ENCODE results near the gene CGB3.
A peak's percentile ranks its signal among the peaks of the same experiment; 100 is the strongest.

CGB3 gene

DNA sequence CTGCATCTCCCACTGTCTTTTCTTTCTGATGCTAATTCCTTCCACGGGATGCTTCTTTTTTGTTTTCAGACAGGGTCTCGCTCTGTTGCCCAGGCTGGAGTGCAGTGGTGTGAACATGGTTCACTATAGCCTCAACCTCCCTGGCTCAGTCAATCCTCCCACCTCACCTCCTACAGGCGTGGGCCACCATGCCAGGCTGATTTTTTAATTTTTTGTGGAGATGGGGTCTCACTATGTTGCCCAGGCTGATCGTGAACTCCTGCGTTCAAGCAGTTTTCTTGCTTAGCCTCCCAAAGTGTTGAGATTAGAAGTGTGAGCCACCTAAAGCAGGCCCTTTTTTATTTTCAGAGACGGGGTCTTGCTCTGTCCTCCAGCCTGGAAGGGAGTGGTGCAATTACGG is 35.8 kb downstream of the CGB3 start:
- H3K27ac ChIP-seq (ENCODE audit: extremely low read depth, low read depth, low read length): no peak overlapping the region
- H3K36me3 ChIP-seq (ENCODE audit: control insufficient read depth in 2 of 2, insufficient read depth in 1 of 2, low read length in 2 of 2): peaks cover 31 to 66% of the 10 kb centered on the region in 2 experiments; a peak in 2 of 3 replicates
- no peaks in the 10 kb centered on the region for H3K9me3 ChIP-seq (ENCODE audit: control insufficient read depth, insufficient read depth, low read depth, low read length)
- H3K4me1 ChIP-seq (ENCODE audit: control insufficient read depth, insufficient read depth, low read length): peaks cover 5% of the 10 kb centered on the region; the same call in 1 of the 2 replicates
- H3K4me3 ChIP-seq (ENCODE audit: low read depth, low read length): no peak overlapping the region
- TF ChIP-seq ZNF529 (tag by site-specific recombination; IDR thresholded peaks at IDR 0.05; ENCODE audit: insufficient replicate concordance): no peak
- TF ChIP-seq, protein P1, sequence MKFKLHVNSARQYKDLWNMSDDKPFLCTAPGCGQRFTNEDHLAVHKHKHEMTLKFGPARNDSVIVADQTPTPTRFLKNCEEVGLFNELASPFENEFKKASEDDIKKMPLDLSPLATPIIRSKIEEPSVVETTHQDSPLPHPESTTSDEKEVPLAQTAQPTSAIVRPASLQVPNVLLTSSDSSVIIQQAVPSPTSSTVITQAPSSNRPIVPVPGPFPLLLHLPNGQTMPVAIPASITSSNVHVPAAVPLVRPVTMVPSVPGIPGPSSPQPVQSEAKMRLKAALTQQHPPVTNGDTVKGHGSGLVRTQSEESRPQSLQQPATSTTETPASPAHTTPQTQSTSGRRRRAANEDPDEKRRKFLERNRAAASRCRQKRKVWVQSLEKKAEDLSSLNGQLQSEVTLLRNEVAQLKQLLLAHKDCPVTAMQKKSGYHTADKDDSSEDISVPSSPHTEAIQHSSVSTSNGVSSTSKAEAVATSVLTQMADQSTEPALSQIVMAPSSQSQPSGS (tag by site-specific recombination; IDR thresholded peaks at IDR 0.05; ENCODE audit: low read depth): no peak
- peak; percentile 94 for TF ChIP-seq ZNF121 (tag by site-specific recombination; IDR thresholded peaks at IDR 0.05)
- TF ChIP-seq ZNF274 (IDR thresholded peaks at IDR 0.05; ENCODE audit: low read length): no peak
- no peak for TF ChIP-seq ZNF274 (tag by site-specific recombination; IDR thresholded peaks at IDR 0.05; ENCODE audit: borderline replicate concordance)
- TF ChIP-seq ZNF76 (tag by site-specific recombination; IDR thresholded peaks at IDR 0.05; ENCODE audit: borderline replicate concordance, low read depth): no peak
- TF ChIP-seq ZNF561 (tag by site-specific recombination; IDR thresholded peaks at IDR 0.05; ENCODE audit: borderline replicate concordance): no peak
- no peak for TF ChIP-seq ZBTB20 (tag by site-specific recombination; IDR thresholded peaks at IDR 0.05)
- TF ChIP-seq, protein P2, sequence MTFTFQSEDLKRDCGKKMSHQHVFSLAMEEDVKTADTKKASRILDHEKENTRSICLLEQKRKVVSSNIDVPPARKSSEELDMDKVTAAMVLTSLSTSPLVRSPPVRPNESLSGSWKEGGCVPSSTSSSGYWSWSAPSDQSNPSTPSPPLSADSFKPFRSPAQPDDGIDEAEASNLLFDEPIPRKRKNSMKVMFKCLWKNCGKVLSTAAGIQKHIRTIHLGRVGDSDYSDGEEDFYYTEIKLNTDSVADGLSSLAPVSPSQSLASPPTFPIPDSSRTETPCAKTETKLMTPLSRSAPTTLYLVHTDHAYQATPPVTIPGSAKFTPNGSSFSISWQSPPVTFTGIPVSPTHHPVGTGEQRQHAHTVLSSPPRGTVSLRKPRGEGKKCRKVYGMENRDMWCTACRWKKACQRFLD (tag by site-specific recombination; IDR thresholded peaks at IDR 0.05): no peak
- POLR2A ChIA-PET: interaction anchor here (1.2 kb wide), 1 partner anchor 9 kb away, joined by 3 read pairs; no protein-coding TSS in a partner anchor
- CTCF ChIA-PET: no interaction called here

DNA sequence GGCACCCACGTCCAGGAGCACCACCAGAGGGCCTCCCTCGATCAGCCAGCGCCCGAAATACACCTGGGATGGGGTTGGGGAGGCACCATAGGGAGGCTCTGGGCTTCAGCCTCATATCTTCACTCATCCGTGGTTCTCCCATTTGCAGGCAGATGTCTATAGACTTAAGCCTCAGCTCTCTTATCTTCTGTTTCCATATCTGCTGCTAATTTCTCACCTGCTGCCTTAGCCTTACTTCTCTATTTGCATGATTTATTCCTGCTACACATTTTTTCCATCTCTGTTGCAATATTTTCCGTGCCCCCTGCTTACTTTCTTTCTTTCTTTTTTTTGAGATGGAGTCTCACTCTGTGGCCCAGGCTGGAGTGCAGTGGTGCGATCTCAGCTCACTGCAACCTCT is 36.8 kb downstream of the CGB3 start:
- CTCF ChIA-PET: interaction anchor here (0.6 to 1.1 kb wide), 6 partner anchors 9 to 246 kb away, joined by 3 to 5 read pairs (median 4); partner anchors contain the start of gene NUCB1
- Histone ChIP-seq H3K27ac (ENCODE audit: extremely low read depth, low read depth, low read length) (no peak overlapping the region), H3K9me3 (ENCODE audit: control insufficient read depth, insufficient read depth, low read depth, low read length) (no peaks in the 10 kb centered on the region)
- TF ChIP-seq ZNF664 (tag by site-specific recombination; IDR thresholded peaks at IDR 0.05): no peak
- TF ChIP-seq ZBTB20 (tag by site-specific recombination; IDR thresholded peaks at IDR 0.05): no peak
- TF ChIP-seq ZNF112 (tag by site-specific recombination; IDR thresholded peaks at IDR 0.05): no peak
- TF ChIP-seq EGR2 (tag by site-specific recombination; IDR thresholded peaks at IDR 0.05; ENCODE audit: low read depth): no peak
- TF ChIP-seq, protein P3, sequence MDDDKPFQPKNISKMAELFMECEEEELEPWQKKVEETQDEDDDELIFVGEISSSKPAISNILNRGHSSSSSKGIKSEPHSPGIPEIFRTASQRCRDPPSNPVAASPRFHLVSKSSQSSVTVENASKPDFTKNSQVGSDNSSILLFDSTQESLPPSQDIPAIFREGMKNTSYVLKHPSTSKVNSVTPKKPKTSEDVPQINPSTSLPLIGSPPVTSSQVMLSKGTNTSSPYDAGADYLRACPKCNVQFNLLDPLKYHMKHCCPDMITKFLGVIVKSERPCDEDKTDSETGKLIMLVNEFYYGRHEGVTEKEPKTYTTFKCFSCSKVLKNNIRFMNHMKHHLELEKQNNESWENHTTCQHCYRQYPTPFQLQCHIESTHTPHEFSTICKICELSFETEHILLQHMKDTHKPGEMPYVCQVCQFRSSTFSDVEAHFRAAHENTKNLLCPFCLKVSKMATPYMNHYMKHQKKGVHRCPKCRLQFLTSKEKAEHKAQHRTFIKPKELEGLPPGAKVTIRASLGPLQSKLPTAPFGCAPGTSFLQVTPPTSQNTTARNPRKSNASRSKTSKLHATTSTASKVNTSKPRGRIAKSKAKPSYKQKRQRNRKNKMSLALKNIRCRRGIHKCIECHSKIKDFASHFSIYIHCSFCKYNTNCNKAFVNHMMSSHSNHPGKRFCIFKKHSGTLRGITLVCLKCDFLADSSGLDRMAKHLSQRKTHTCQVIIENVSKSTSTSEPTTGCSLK (tag by site-specific recombination; IDR thresholded peaks at IDR 0.05): no peak
- TF ChIP-seq RBAK (tag by site-specific recombination; IDR thresholded peaks at IDR 0.05): no peak
- TF ChIP-seq GLIS2 (tag by site-specific recombination; IDR thresholded peaks at IDR 0.05): no peak
- no peak for TF ChIP-seq ZNF138 (tag by site-specific recombination; IDR thresholded peaks at IDR 0.05; ENCODE audit: borderline replicate concordance)
- TF ChIP-seq, protein P4, sequence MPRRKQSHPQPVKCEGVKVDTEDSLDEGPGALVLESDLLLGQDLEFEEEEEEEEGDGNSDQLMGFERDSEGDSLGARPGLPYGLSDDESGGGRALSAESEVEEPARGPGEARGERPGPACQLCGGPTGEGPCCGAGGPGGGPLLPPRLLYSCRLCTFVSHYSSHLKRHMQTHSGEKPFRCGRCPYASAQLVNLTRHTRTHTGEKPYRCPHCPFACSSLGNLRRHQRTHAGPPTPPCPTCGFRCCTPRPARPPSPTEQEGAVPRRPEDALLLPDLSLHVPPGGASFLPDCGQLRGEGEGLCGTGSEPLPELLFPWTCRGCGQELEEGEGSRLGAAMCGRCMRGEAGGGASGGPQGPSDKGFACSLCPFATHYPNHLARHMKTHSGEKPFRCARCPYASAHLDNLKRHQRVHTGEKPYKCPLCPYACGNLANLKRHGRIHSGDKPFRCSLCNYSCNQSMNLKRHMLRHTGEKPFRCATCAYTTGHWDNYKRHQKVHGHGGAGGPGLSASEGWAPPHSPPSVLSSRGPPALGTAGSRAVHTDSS (tag by site-specific recombination; IDR thresholded peaks at IDR 0.05): no peak
- no peak for TF ChIP-seq ZNF548 (tag by site-specific recombination; IDR thresholded peaks at IDR 0.05)
- TF ChIP-seq ZNF16 (tag by site-specific recombination; IDR thresholded peaks at IDR 0.05; ENCODE audit: low read depth): no peak
- TF ChIP-seq PRDM1 (tag by site-specific recombination; IDR thresholded peaks at IDR 0.05): no peak
- TF ChIP-seq ZNF132 (tag by site-specific recombination; IDR thresholded peaks at IDR 0.05; ENCODE audit: borderline replicate concordance): no peak
- TF ChIP-seq ZNF747 (tag by site-specific recombination; IDR thresholded peaks at IDR 0.05): no peak
- TF ChIP-seq, protein P5, sequence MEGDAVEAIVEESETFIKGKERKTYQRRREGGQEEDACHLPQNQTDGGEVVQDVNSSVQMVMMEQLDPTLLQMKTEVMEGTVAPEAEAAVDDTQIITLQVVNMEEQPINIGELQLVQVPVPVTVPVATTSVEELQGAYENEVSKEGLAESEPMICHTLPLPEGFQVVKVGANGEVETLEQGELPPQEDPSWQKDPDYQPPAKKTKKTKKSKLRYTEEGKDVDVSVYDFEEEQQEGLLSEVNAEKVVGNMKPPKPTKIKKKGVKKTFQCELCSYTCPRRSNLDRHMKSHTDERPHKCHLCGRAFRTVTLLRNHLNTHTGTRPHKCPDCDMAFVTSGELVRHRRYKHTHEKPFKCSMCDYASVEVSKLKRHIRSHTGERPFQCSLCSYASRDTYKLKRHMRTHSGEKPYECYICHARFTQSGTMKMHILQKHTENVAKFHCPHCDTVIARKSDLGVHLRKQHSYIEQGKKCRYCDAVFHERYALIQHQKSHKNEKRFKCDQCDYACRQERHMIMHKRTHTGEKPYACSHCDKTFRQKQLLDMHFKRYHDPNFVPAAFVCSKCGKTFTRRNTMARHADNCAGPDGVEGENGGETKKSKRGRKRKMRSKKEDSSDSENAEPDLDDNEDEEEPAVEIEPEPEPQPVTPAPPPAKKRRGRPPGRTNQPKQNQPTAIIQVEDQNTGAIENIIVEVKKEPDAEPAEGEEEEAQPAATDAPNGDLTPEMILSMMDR (tag by site-specific recombination; IDR thresholded peaks at IDR 0.05): no peak; the same call in 1 of the 2 replicates
- TF ChIP-seq, protein P6, sequence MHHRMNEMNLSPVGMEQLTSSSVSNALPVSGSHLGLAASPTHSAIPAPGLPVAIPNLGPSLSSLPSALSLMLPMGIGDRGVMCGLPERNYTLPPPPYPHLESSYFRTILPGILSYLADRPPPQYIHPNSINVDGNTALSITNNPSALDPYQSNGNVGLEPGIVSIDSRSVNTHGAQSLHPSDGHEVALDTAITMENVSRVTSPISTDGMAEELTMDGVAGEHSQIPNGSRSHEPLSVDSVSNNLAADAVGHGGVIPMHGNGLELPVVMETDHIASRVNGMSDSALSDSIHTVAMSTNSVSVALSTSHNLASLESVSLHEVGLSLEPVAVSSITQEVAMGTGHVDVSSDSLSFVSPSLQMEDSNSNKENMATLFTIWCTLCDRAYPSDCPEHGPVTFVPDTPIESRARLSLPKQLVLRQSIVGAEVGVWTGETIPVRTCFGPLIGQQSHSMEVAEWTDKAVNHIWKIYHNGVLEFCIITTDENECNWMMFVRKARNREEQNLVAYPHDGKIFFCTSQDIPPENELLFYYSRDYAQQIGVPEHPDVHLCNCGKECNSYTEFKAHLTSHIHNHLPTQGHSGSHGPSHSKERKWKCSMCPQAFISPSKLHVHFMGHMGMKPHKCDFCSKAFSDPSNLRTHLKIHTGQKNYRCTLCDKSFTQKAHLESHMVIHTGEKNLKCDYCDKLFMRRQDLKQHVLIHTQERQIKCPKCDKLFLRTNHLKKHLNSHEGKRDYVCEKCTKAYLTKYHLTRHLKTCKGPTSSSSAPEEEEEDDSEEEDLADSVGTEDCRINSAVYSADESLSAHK (tag by site-specific recombination; IDR thresholded peaks at IDR 0.05): no peak

More for the DNA sequence above, 36.8 kb downstream of the CGB3 start:
- peaks cover 38 to 76% of the 10 kb centered on the region in 2 experiments; a peak in 2 of 3 replicates for H3K36me3 ChIP-seq (ENCODE audit: control insufficient read depth in 2 of 2, insufficient read depth in 1 of 2, low read length in 2 of 2)
- no peak overlapping the region for H3K4me3 ChIP-seq (ENCODE audit: low read depth, low read length)
- POLR2A ChIA-PET: interaction anchor here (0.7 to 1.2 kb wide), 3 partner anchors 8 to 238 kb away, joined by 3 read pairs; no protein-coding TSS in a partner anchor
- H3K4me1 ChIP-seq (ENCODE audit: control insufficient read depth, insufficient read depth, low read length): peaks cover 5% of the 10 kb centered on the region; the same call in 1 of the 2 replicates

Measured in HEK293 (cell line).